ENCODE measurements around the gene CATSPERE.
"Not testable (repeated sequence)": the region's sequence is repeated elsewhere in the genome, so short reads cannot be mapped to it uniquely, and the experiment has no call there.

Gene CATSPERE

DNA sequence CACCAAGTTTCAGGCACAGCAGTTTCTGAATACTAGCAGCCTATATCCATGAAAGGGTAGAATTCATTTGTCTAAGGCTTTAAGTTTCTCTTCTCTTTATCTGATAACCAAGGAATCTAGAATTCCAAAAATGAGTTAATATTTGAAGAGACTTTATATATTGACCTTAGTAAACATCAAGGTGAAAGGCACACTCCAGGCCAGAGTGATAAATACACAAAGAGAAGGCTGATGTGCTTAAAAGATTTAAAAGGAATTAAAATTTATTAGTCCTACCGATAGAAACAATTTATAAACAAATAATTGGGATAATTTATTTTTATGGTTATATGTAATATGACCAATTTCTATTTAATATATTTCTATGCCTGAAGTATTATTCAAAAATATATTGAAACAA, 98.5 kb downstream of the CATSPERE start:
- H3F3A ChIP-seq (ENCODE audit: low read depth): no peaks in the 10 kb centered on the region
- H4K20me1 ChIP-seq (ENCODE audit: insufficient read depth, low read length, poor library complexity, severe bottlenecking): no peaks in the 10 kb centered on the region
- H3K79me2 ChIP-seq (ENCODE audit: insufficient read depth, low read length): no peaks in the 10 kb centered on the region
- H3K9me2 ChIP-seq (replicated peaks; ENCODE audit: low read depth, low read length): no peaks in the 10 kb centered on the region
- no peaks in the 10 kb centered on the region for H3K27me3 ChIP-seq (ENCODE audit: insufficient read depth, low read length, poor library complexity, severe bottlenecking)
- H3K4me1 ChIP-seq (ENCODE audit: insufficient read depth, low read length, poor library complexity, severe bottlenecking): no peaks in the 10 kb centered on the region
- no peak overlapping the region for H3K4me3 ChIP-seq (ENCODE audit: low read length, poor library complexity, severe bottlenecking)
- H3K4me2 ChIP-seq (ENCODE audit: low read depth, low read length, poor library complexity, severe bottlenecking): no peak overlapping the region
- H2AFZ ChIP-seq (ENCODE audit: low read length): no peak overlapping the region
- no peaks in the 10 kb centered on the region for H3K9me3 ChIP-seq (ENCODE audit: insufficient read depth, low read depth, low read length)
- no peaks in the 10 kb centered on the region for H3K36me3 ChIP-seq (ENCODE audit: insufficient read depth, low read length)
- H3K9ac ChIP-seq (ENCODE audit: low read depth, low read length, poor library complexity, severe bottlenecking): no peak overlapping the region
- TF ChIP-seq EZH2phosphoT487 (IDR thresholded peaks at IDR 0.05; ENCODE audit: borderline replicate concordance) (no peak), CTCF (conservative IDR thresholded peaks at IDR 0.05; ENCODE audit: low read length) (no peak)

GRCh38 chr1:244562877-244563276, 101.8 kb downstream of the CATSPERE start:
- not testable (repeated sequence) for H3K4me1 ChIP-seq (ENCODE audit: insufficient read depth, low read length, poor library complexity, severe bottlenecking); H3K4me2 ChIP-seq (ENCODE audit: low read depth, low read length, poor library complexity, severe bottlenecking); H4K20me1 ChIP-seq (ENCODE audit: insufficient read depth, low read length, poor library complexity, severe bottlenecking); H3K4me3 ChIP-seq (ENCODE audit: low read length, poor library complexity, severe bottlenecking); H3K27me3 ChIP-seq (ENCODE audit: insufficient read depth, low read length, poor library complexity, severe bottlenecking); H3F3A ChIP-seq (ENCODE audit: low read depth); H3K9me2 ChIP-seq (replicated peaks; ENCODE audit: low read depth, low read length); H3K9me3 ChIP-seq (ENCODE audit: insufficient read depth, low read depth, low read length); H3K79me2 ChIP-seq (ENCODE audit: insufficient read depth, low read length); H2AFZ ChIP-seq (ENCODE audit: low read length); H3K9ac ChIP-seq (ENCODE audit: low read depth, low read length, poor library complexity, severe bottlenecking); H3K36me3 ChIP-seq (ENCODE audit: insufficient read depth, low read length)

DNA sequence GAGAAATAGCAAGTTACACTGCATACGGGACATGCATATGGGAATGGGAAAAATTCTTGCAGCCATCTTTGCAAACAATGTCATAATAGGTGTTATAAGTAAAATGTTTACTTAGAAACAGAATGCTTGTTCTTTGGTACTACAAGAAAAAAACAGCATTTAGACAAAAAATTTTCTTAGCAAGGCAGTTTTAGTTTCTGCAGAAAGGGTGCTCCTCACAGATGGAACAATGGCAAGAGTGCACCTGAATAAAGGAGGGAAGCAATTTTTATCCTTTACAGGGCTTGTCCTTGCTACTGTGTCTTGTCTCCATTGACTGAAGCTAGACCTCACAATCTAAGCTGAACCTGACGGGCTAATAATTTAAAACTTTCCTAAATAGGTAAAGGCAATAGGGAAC, 112.7 kb downstream of the CATSPERE start:
- Histone ChIP-seq H3K9me3 (ENCODE audit: insufficient read depth, low read depth, low read length) (peaks cover 9% of the 10 kb centered on the region; the same call in 1 of the 2 replicates), H3K36me3 (ENCODE audit: insufficient read depth, low read length) (no peaks in the 10 kb centered on the region), H3K9ac (ENCODE audit: low read depth, low read length, poor library complexity, severe bottlenecking) (no peak overlapping the region), H3F3A (ENCODE audit: low read depth) (no peaks in the 10 kb centered on the region), H3K27me3 (ENCODE audit: insufficient read depth, low read length, poor library complexity, severe bottlenecking) (no peaks in the 10 kb centered on the region), H3K4me2 (ENCODE audit: low read depth, low read length, poor library complexity, severe bottlenecking) (no peak overlapping the region), H3K9me2 (replicated peaks; ENCODE audit: low read depth, low read length) (no peaks in the 10 kb centered on the region), H3K79me2 (ENCODE audit: insufficient read depth, low read length) (no peaks in the 10 kb centered on the region), H3K4me1 (ENCODE audit: insufficient read depth, low read length, poor library complexity, severe bottlenecking) (no peaks in the 10 kb centered on the region), H3K4me3 (ENCODE audit: low read length, poor library complexity, severe bottlenecking) (no peak overlapping the region), H2AFZ (ENCODE audit: low read length) (no peak overlapping the region), H4K20me1 (ENCODE audit: insufficient read depth, low read length, poor library complexity, severe bottlenecking) (no peaks in the 10 kb centered on the region)
- TF ChIP-seq EZH2phosphoT487 (IDR thresholded peaks at IDR 0.05; ENCODE audit: borderline replicate concordance): no peak
- TF ChIP-seq CTCF (conservative IDR thresholded peaks at IDR 0.05; ENCODE audit: low read length): no peak

DNA sequence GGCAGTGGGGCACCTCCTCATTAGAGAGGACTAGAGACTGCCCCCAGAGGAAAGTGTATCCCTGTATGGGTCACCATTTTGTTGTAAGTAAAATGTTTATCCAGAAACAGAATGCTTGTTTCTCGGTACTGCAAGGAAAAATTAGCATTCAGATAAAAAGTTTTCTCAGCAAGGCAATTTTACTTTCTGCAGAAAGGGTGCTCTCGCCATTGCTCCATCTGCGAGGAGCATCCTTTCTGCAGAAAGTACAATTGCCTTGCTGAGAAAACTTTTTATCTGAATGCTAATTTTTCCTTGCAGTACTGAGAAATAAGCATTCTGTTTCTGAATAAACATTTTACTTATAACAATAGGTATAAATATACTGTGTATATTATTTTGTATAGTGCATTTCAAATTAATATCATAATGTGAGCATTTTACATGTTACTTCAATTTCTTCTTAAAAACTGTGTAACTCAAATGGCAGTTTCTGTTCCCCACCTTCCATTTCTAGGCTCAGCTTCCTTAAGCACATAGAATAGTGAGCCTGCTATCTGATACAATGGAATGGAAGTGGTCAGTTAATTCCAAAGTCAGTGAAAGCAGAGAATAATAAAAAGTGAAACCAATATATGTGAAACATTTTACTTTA, 115.3 kb downstream of the CATSPERE start:
- Histone ChIP-seq H3K4me3 (ENCODE audit: low read length, poor library complexity, severe bottlenecking) (no peak overlapping the region), H4K20me1 (ENCODE audit: insufficient read depth, low read length, poor library complexity, severe bottlenecking) (no peaks in the 10 kb centered on the region), H3F3A (ENCODE audit: low read depth) (no peaks in the 10 kb centered on the region), H3K36me3 (ENCODE audit: insufficient read depth, low read length) (no peaks in the 10 kb centered on the region), H3K9ac (ENCODE audit: low read depth, low read length, poor library complexity, severe bottlenecking) (no peak overlapping the region), H3K4me1 (ENCODE audit: insufficient read depth, low read length, poor library complexity, severe bottlenecking) (no peaks in the 10 kb centered on the region), H2AFZ (ENCODE audit: low read length) (no peak overlapping the region), H3K9me3 (ENCODE audit: insufficient read depth, low read depth, low read length) (peaks cover 9% of the 10 kb centered on the region; the same call in 1 of the 2 replicates), H3K79me2 (ENCODE audit: insufficient read depth, low read length) (no peaks in the 10 kb centered on the region), H3K4me2 (ENCODE audit: low read depth, low read length, poor library complexity, severe bottlenecking) (no peak overlapping the region), H3K27me3 (ENCODE audit: insufficient read depth, low read length, poor library complexity, severe bottlenecking) (no peaks in the 10 kb centered on the region), H3K9me2 (replicated peaks; ENCODE audit: low read depth, low read length) (no peaks in the 10 kb centered on the region)
- TF ChIP-seq CTCF (conservative IDR thresholded peaks at IDR 0.05; ENCODE audit: low read length) (no peak), EZH2phosphoT487 (IDR thresholded peaks at IDR 0.05; ENCODE audit: borderline replicate concordance) (no peak)

GRCh38 chr1:244578205-244578604, 117.1 kb downstream of the CATSPERE start:
- H3K79me2 ChIP-seq (ENCODE audit: insufficient read depth, low read length); H2AFZ ChIP-seq (ENCODE audit: low read length); H3K4me3 ChIP-seq (ENCODE audit: low read length, poor library complexity, severe bottlenecking); H3K4me2 ChIP-seq (ENCODE audit: low read depth, low read length, poor library complexity, severe bottlenecking); H3K9me3 ChIP-seq (ENCODE audit: insufficient read depth, low read depth, low read length); H3K9ac ChIP-seq (ENCODE audit: low read depth, low read length, poor library complexity, severe bottlenecking); H3K4me1 ChIP-seq (ENCODE audit: insufficient read depth, low read length, poor library complexity, severe bottlenecking); H4K20me1 ChIP-seq (ENCODE audit: insufficient read depth, low read length, poor library complexity, severe bottlenecking); H3K36me3 ChIP-seq (ENCODE audit: insufficient read depth, low read length); H3F3A ChIP-seq (ENCODE audit: low read depth); H3K27me3 ChIP-seq (ENCODE audit: insufficient read depth, low read length, poor library complexity, severe bottlenecking); H3K9me2 ChIP-seq (replicated peaks; ENCODE audit: low read depth, low read length): not testable (repeated sequence)

All from Loucy (cell line).